ENCODE measurements around the gene ELMO1. TPM values are rescaled to one million over a fixed set of nuclear protein-coding genes. Genes with fewer than 3 reads are reported as not detected.

ELMO1 gene
- total RNA-seq, 1 donor from 2014 or later, result 60.1 TPM

DNA sequence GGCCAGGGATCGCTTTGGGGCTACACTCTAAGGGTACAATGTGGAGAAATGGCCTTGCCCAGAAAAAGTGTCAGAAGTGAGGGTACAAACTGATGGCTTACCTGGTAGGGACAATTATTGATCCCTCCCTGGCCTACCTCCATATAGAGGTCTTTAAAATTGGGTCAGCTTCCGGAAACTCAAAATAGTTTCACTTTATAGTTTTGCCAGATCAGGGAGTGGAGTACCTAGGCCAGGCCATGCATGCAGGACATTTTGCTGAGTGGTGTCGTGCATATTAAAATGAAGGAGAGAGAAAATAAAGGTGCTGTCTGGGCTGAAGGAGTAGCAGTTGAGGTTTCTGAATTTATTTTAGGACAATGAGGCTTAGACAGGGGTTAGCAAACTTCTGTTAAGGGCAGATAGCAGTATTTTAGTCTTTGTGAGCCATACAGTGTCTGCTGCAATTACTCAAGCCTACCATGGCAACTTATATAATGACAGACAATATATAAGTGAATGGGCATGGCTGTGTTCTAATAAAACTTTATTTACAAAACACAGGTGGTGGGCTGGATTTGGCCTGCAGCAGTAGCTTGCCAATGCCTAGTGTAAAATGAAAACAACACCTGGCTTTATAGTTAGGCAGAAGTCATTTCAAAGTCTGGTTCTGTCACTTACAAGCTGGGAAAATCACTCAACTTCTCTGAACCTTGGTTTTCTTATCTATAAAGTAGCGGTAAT lies 547.5 kb downstream of the ELMO1 start:
- TF ChIP-seq, protein P1, sequence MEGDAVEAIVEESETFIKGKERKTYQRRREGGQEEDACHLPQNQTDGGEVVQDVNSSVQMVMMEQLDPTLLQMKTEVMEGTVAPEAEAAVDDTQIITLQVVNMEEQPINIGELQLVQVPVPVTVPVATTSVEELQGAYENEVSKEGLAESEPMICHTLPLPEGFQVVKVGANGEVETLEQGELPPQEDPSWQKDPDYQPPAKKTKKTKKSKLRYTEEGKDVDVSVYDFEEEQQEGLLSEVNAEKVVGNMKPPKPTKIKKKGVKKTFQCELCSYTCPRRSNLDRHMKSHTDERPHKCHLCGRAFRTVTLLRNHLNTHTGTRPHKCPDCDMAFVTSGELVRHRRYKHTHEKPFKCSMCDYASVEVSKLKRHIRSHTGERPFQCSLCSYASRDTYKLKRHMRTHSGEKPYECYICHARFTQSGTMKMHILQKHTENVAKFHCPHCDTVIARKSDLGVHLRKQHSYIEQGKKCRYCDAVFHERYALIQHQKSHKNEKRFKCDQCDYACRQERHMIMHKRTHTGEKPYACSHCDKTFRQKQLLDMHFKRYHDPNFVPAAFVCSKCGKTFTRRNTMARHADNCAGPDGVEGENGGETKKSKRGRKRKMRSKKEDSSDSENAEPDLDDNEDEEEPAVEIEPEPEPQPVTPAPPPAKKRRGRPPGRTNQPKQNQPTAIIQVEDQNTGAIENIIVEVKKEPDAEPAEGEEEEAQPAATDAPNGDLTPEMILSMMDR (IDR thresholded peaks at IDR 0.05), result no peak
- Histone ChIP-seq H3K36me3 (no peaks in the 10 kb centered on the region), H3K9me3 (no peaks in the 10 kb centered on the region), H3K27me3 (ENCODE audit: low read depth) (no peaks in the 10 kb centered on the region), H3K27ac (no peak overlapping the region), H3K4me3 (no peak overlapping the region), H3K4me1 (no peaks in the 10 kb centered on the region)
- no peak for ATAC-seq
- no peak for DNase-seq
- intact Hi-C loops (cut with DNase I), result no loop called here

DNA sequence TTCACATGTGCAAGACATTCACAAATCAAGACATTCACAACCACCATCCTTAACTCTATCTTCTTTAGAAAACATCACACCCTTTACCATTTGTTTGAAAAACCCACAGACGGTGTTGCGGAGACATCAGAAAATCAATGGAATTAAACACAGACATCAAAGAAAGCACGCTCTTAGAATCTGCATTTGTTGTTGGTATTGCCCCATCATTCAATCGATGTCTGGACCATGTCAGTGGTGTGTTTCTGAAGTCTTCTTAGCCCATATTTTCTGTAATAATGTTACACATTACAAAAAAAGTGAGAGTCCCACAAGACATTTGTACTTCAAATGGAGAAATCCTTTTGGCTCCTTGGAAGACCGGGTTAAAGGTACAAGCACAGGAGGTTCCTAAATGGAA lies 550.5 kb downstream of the ELMO1 start:
- Histone ChIP-seq H3K27ac (no peak overlapping the region), H3K27me3 (ENCODE audit: low read depth) (no peaks in the 10 kb centered on the region), H3K9me3 (no peaks in the 10 kb centered on the region), H3K4me1 (no peaks in the 10 kb centered on the region), H3K36me3 (peaks cover 11% of the 10 kb centered on the region), H3K4me3 (no peak overlapping the region)
- intact Hi-C loops (cut with DNase I), result no loop called here
- TF ChIP-seq, protein P1 (IDR thresholded peaks at IDR 0.05), result no peak
- DNase-seq (no peak), ATAC-seq (no peak)

DNA sequence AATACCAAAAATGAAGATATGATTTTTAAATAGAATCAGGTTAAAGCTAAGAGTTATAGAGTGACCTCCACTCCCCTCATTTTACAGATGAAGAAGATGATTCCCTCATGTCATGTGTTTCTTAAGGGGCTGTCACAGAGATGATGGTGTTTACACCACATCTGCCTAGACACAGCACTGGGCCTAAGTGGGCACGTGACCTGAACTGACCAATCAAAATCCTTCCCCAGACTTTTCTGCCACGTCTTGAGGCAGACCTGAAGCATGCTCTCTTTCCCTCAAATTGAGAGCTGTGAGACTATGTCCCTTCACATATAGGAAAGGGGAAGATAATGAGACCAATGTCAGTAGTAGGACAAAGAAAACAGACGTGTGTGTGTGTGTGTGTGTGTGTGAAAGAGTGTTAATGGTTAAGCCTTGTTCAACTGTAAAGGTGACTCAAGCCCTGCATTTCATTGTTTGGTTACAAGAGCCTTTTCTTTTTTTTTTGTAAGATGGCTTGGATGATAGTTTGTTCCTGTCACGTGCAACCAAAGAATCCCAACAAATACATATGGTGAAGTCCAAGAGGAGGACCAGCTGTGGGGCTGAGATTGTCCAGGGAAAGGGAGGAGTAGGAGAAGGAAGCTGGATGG lies 551.6 kb downstream of the ELMO1 start:
- intact Hi-C loops (cut with DNase I), result no loop called here
- no peaks in the 10 kb centered on the region for H3K9me3 ChIP-seq
- H3K36me3 ChIP-seq, result peaks cover 19% of the 10 kb centered on the region
- DNase-seq (no peak), ATAC-seq (no peak)
- no peak overlapping the region for H3K27ac ChIP-seq
- H3K27me3 ChIP-seq (ENCODE audit: low read depth), result no peaks in the 10 kb centered on the region
- TF ChIP-seq, protein P1 (IDR thresholded peaks at IDR 0.05), result no peak
- no peaks in the 10 kb centered on the region for H3K4me1 ChIP-seq
- H3K4me3 ChIP-seq, result no peak overlapping the region

DNA sequence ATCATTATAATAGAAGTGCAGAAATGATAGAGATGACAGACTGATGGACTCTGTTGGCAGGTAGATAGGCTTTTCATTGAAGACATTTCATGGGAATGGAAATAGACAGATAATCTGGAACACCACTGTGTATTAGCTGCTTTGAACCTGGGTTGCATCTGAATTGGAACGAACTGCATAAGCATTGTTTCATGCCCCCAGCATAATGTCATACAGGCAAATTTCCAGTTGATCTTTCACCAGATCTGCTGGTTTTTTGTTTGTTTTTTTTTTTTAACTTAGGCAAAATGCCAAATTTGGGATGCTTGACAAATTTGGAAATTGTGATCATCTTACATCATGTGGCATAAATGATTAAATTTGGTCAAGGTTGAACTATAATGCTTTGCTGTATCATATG lies 552.2 kb downstream of the ELMO1 start:
- H3K9me3 ChIP-seq, result no peaks in the 10 kb centered on the region
- no peak for ATAC-seq
- intact Hi-C loops (cut with DNase I), result no loop called here
- DNase-seq, result no peak
- H3K27me3 ChIP-seq (ENCODE audit: low read depth), result no peaks in the 10 kb centered on the region
- no peak overlapping the region for H3K4me3 ChIP-seq
- TF ChIP-seq, protein P1 (IDR thresholded peaks at IDR 0.05), result no peak
- no peak overlapping the region for H3K27ac ChIP-seq
- no peaks in the 10 kb centered on the region for H3K4me1 ChIP-seq
- peaks cover 23% of the 10 kb centered on the region for H3K36me3 ChIP-seq

DNA sequence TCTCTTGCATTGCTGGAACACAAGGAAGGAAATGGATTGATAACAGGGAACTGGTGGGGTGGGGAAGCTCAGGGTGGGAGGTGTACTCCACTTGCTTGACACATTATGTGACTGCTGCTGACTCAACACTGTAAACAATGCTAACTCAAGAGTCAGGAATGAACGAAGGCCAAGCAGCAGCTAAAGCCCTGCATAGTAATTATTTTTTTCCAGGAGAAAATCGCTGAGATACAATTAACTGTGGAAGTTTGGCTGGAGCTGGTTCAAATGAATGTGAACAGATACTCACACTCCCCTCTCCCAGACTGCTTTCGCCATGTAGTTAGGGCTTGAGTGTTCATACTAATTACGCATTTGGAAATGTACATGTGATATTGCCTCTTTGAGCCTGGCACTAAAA lies 553.5 kb downstream of the ELMO1 start:
- Histone ChIP-seq H3K4me3 (no peak overlapping the region), H3K9me3 (no peaks in the 10 kb centered on the region), H3K4me1 (no peaks in the 10 kb centered on the region), H3K27ac (no peak overlapping the region), H3K36me3 (peaks cover 23% of the 10 kb centered on the region), H3K27me3 (ENCODE audit: low read depth) (no peaks in the 10 kb centered on the region)
- ATAC-seq (no peak), DNase-seq (no peak)
- TF ChIP-seq, protein P1 (IDR thresholded peaks at IDR 0.05), result no peak
- intact Hi-C loops (cut with DNase I), result no loop called here

Data from lower lobe of right lung (tissue), 2 donors.